ENCODE data around the gene CDC5L.

CDC5L gene

DNA sequence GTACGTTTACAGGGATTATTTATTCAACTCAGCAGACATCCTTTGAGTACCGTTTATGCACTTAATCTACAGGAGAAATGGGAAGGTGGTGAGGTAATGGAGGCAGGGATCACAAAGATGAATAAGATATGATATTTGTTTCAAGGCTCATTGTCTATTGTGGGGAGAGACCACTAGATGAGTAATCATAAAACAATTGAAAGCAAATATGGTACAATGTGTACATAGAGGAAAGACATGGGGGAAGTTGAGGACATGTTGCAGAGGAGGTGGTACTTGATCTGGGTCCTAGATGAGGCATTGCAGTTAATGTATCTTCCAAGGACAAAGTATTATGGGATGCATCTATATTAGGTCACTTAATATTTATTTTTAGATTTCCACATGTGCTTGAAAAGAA is 13.7 kb upstream of the CDC5L start:
- no peak for DNase-seq (ENCODE audit: low read depth)

DNA sequence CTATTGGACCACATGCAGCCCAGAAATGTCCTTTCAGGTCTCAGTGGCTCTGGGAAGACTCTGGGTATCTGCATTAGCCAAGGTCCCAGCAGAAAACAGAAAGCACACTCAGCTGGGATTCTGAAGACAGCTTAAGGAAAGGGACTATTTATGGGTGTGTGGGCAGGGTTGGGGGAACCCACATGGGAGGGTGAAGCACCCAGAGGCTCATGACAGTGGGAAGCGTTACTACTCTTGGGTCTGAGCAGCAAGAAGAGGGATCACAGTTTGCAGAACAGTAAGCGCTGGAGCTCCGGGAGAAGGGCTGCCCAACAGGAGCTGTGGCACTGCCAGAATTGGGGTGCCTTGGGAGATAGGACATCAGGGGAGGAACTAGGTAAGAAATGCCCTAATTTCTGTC is 12.4 kb upstream of the CDC5L start:
- no peak for DNase-seq (ENCODE audit: low read depth)

DNA sequence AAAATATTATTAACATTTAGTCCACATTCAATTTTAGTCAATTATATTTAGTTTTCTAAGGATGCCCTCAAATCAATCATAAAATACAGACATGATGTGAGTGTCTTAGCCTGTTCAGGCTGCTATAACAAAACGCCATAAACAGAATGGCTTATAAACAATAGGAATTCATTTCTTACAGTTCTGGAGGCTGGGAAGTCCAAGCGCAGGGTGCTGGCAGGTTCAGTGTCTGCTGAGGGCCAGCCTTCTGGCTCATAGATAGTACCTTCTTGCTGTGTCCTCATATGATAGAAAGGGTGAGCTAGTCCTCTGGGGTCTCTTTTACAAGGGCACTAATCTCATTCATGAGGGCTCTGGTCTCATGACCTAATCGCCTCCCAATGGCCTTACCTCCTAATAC is 10.0 kb upstream of the CDC5L start:
- DNase-seq (ENCODE audit: low read depth), result no peak

DNA sequence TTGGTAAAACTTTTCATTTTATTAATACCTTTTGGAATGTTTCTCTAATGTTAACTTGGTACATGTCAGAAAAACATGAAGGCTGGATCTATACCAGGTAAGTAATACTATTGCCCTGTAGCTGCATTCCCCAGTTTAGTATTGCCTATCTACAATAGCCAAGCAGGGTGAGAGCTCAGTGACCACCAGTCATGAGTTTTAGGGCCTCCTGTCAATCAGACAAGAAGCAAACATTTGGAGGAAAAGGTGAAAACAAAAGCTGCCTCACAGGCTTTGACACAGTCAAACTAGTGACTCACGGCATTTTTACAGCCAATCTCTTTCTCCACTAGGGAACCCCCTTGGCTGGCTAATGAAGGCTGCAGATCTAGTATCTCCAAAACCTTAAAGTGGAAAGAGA is 9.5 kb upstream of the CDC5L start:
- DNase-seq (ENCODE audit: low read depth), result no peak

GRCh38 chr6:44381739-44382138 is 5.8 kb upstream of the CDC5L start:
- DNase-seq (ENCODE audit: low read depth), result no peak

- no peak for DNase-seq (ENCODE audit: low read depth)
Observed at GRCh38 chr6:44386364-44386928, 1.1 kb upstream of the CDC5L start.

- DNase-seq (ENCODE audit: low read depth), result no peak
Observed at GRCh38 chr6:44386929-44387345, 569 bp upstream of the CDC5L start.

- no peak for DNase-seq (ENCODE audit: low read depth)
Observed at GRCh38 chr6:44388135-44388487, 605 bp downstream of the CDC5L start.

GRCh38 chr6:44388887-44389286 is 1.4 kb downstream of the CDC5L start:
- no peak for DNase-seq (ENCODE audit: low read depth)

- DNase-seq (ENCODE audit: low read depth), result no peak
Observed at GRCh38 chr6:44390158-44390683, 2.7 kb downstream of the CDC5L start.

- DNase-seq (ENCODE audit: low read depth), result no peak
Observed at GRCh38 chr6:44395501-44395900, 8.0 kb downstream of the CDC5L start.

GRCh38 chr6:44396968-44397367 is 9.5 kb downstream of the CDC5L start:
- no peak for DNase-seq (ENCODE audit: low read depth)

DNA sequence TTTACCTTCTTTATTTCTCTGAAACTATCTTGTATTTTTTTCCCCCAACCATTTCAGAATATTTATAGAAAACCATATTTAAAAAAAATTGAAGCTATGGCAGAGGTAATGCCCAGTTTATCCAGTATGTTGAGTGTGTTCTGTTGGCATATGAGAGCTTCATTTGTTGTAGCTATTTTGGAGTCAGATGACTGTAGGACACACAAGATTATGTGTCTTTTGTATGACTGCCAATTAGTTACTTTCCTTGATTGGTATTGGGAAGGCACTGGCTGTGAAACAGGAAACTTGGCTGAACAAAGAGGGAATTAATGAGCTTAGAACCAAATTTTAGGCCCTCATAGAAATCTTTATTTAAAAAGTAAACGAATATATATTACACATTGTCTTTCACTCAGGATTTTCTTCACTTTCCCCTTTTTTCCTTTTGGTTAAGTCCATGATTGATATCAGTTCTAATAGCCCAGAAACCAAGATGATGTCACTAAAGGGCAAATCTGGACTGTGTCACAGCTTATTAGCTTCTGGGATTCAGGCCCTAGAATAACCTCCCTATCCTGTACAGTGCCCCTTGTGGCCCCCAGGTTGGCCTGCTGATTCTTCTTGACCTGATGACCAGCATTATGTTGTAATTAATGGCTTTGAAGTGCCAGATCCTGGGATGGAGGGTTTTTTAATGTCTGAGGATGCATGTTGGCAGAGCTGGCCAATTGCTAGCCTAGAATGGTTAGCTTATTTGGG is 10.1 kb downstream of the CDC5L start:
- no peak for DNase-seq (ENCODE audit: low read depth)

GRCh38 chr6:44399991-44400390 is 12.5 kb downstream of the CDC5L start:
- no peak for DNase-seq (ENCODE audit: low read depth)

DNA sequence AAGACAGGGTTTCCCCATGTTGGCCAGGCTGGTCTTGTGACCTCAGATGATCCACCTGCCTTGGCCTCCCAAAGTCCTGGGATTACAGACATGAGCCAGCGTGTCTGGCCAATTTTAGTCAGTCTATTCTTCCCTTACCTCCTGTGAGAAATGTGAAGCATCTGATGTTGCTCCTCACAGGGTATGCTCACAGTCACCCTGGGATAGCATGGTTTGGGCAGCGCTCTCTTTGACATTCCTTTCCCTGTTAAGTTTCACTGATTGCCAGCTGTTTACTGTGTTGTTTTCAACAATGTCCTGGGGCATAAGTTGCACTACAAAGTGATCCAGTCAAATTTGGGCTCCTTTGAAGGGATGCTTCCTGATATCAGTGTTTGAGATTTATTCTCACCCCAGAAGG is 13.1 kb downstream of the CDC5L start:
- DNase-seq (ENCODE audit: low read depth), result no peak

DNA sequence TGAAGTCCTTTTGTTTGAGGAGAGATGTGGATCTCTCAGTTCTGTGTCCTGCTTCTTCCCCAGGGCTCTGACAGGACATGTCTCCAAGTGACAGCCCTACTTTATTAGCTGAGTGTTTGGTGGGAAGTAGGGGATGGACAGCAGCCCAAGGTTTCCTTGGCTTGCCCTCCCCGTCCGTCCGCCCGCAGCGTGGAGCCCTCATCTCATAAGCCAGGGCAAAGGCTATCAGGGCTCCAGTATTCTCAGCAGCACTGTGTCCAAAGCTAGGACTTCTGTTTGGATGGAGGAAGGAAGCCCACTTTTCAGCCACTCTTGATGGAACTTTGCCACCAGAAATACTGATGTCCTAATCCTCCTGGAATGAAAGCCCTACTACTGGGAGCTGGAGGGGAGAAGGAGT is 13.6 kb downstream of the CDC5L start:
- DNase-seq (ENCODE audit: low read depth), result no peak

- DNase-seq (ENCODE audit: low read depth), result no peak
Observed at GRCh38 chr6:44404022-44404714, 16.7 kb downstream of the CDC5L start.

- DNase-seq (ENCODE audit: low read depth), result no peak
Observed at GRCh38 chr6:44404715-44405099, 17.2 kb downstream of the CDC5L start.

GRCh38 chr6:44407951-44408670 is 20.6 kb downstream of the CDC5L start:
- DNase-seq (ENCODE audit: low read depth), result no peak

GRCh38 chr6:44409207-44409794 is 21.8 kb downstream of the CDC5L start:
- DNase-seq (ENCODE audit: low read depth), result no peak

DNA sequence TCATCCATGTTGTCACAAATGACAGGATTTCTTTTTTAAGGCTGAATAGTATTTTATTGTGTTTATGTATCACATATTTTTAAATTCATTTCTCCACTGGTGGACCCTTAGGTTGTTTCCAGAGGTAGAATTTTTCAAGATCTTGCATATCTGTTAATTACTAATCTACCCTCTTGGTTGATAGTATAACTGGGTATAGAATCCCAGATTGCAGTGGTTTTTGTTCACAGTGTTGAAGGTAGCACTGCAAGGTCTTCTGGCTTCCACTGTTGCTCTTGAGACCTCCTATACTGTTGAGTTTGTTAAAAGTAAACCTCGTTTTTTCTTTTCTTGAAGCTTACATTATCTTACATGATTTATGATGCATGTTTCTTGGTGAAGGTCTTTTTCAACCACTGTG is 22.9 kb downstream of the CDC5L start:
- DNase-seq (ENCODE audit: low read depth), result no peak

DNA sequence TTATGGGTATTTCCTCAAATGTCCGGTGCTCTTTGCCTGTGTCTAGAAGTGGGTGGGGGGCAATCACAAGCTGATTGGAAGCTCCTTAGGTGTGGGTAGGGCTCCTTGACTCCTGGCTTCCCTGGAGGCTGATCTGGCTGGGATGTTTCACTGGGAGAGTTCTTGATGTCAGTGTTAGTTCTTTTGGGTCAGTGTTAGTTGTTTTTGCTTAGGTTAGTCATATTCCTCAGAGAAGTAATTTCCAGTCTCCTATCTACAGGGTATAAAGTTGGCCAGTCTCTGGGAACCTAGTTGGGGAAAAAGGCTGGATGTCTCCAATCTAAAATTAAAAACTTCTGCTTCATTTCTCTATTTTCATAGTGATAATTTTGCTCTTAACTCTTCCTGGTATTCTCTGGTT is 23.6 kb downstream of the CDC5L start:
- DNase-seq (ENCODE audit: low read depth), result no peak
